G401.6 (cell line): ENCODE measurements around the gene CXCR5.
"Not testable (repeated sequence)": the region's sequence is repeated elsewhere in the genome, so short reads cannot be mapped to it uniquely, and the experiment has no call there.

Experiments
- FAIRE-seq: peaks from 2 replicates; lab custom pipeline; 2012; peaks lifted over from hg19 to GRCh38; lab: Jason Lieb, UNC

Gene CXCR5

GRCh38 chr11:118883368-118884071 is at the start of gene CXCR5:
CXCR5 (plus strand) TSS chr11:118883892; CDS start chr11:118883942, 50 bp downstream.
- no peak for FAIRE-seq

- no peak for FAIRE-seq
Observed at GRCh38 chr11:118834427-118835028, 49.2 kb upstream of the CXCR5 start.

GRCh38 chr11:118837868-118838267 is 45.8 kb upstream of the CXCR5 start:
- no peak for FAIRE-seq

GRCh38 chr11:118838905-118839553 is 44.7 kb upstream of the CXCR5 start:
- no peak for FAIRE-seq

GRCh38 chr11:118841469-118842242 is 42.0 kb upstream of the CXCR5 start:
- FAIRE-seq = no peak

- no peak for FAIRE-seq
Observed at GRCh38 chr11:118842369-118842768, 41.3 kb upstream of the CXCR5 start.

- FAIRE-seq = not testable (repeated sequence)
Observed at GRCh38 chr11:118842843-118843242, 40.8 kb upstream of the CXCR5 start.

- no peak for FAIRE-seq
Observed at GRCh38 chr11:118843565-118843964, 40.1 kb upstream of the CXCR5 start.

GRCh38 chr11:118845369-118845768 is 38.3 kb upstream of the CXCR5 start:
- no peak for FAIRE-seq

GRCh38 chr11:118846181-118846935 is 37.3 kb upstream of the CXCR5 start:
- FAIRE-seq = no peak

GRCh38 chr11:118849825-118850224 is 33.9 kb upstream of the CXCR5 start:
- FAIRE-seq = no peak

- no peak for FAIRE-seq
Observed at GRCh38 chr11:118851970-118852369, 31.7 kb upstream of the CXCR5 start.

GRCh38 chr11:118853678-118854077 is 30.0 kb upstream of the CXCR5 start:
- FAIRE-seq = no peak

GRCh38 chr11:118856314-118856713 is 27.4 kb upstream of the CXCR5 start:
- FAIRE-seq = no peak

GRCh38 chr11:118857385-118857784 is 26.3 kb upstream of the CXCR5 start:
- FAIRE-seq = no peak

GRCh38 chr11:118859973-118860372 is 23.7 kb upstream of the CXCR5 start:
- FAIRE-seq = no peak

- FAIRE-seq = no peak
Observed at GRCh38 chr11:118868659-118869058, 15.0 kb upstream of the CXCR5 start.

GRCh38 chr11:118870396-118871343 is 13.0 kb upstream of the CXCR5 start:
- no peak for FAIRE-seq

GRCh38 chr11:118872403-118872821 is 11.3 kb upstream of the CXCR5 start:
- FAIRE-seq = no peak

GRCh38 chr11:118873804-118874203 is 9.9 kb upstream of the CXCR5 start:
- no peak for FAIRE-seq

GRCh38 chr11:118876286-118876685 is 7.4 kb upstream of the CXCR5 start:
- FAIRE-seq = no peak
